HG03432 (cell line): ENCODE results near the gene PDE3B.
"Not testable (repeated sequence)": the region's sequence is repeated elsewhere in the genome, so short reads cannot be mapped to it uniquely, and the experiment has no call there.

Experiments
- ATAC-seq: cut with Tn5 transposase; IDR thresholded peaks from one replicate; pipeline ENCODE4 v1.9.1; 2021; ENCODE audit warnings: mild to moderate bottlenecking, moderate library complexity; ENCODE audit not compliant: unreplicated experiment

Gene PDE3B

GRCh38 chr11:14793546-14793945 is 149.9 kb downstream of the PDE3B start:
- no peak for ATAC-seq

- not testable (repeated sequence) for ATAC-seq
These were observed 152.4 kb downstream of the PDE3B start for GRCh38 chr11:14796028-14796427.

- ATAC-seq = no peak
These were observed 160.2 kb downstream of the PDE3B start for GRCh38 chr11:14803846-14804245.

- no peak for ATAC-seq
These were observed 165.9 kb downstream of the PDE3B start for GRCh38 chr11:14809466-14809865.

GRCh38 chr11:14812757-14813156 is 169.2 kb downstream of the PDE3B start:
- ATAC-seq = no peak

GRCh38 chr11:14813516-14813915 is 169.9 kb downstream of the PDE3B start:
- no peak for ATAC-seq

GRCh38 chr11:14818779-14819178 is 175.2 kb downstream of the PDE3B start:
- ATAC-seq = no peak

- ATAC-seq = no peak
These were observed 176.0 kb downstream of the PDE3B start for GRCh38 chr11:14819596-14819995.

GRCh38 chr11:14821031-14821430 is 177.4 kb downstream of the PDE3B start:
- ATAC-seq = no peak

GRCh38 chr11:14826600-14826999 is 183.0 kb downstream of the PDE3B start:
- no peak for ATAC-seq

GRCh38 chr11:14835496-14836492 is 192.2 kb downstream of the PDE3B start:
- no peak for ATAC-seq

- ATAC-seq = no peak
These were observed 198.4 kb downstream of the PDE3B start for GRCh38 chr11:14842002-14842401.

- ATAC-seq = no peak
These were observed 209.1 kb downstream of the PDE3B start for GRCh38 chr11:14852571-14853177.

GRCh38 chr11:14854057-14854456 is 210.5 kb downstream of the PDE3B start:
- no peak for ATAC-seq

GRCh38 chr11:14855890-14856289 is 212.3 kb downstream of the PDE3B start:
- no peak for ATAC-seq

- ATAC-seq = no peak
These were observed 214.0 kb downstream of the PDE3B start for GRCh38 chr11:14857621-14858020.

- ATAC-seq = no peak
These were observed 214.8 kb downstream of the PDE3B start for GRCh38 chr11:14858404-14858803.

GRCh38 chr11:14860511-14860910 is 216.9 kb downstream of the PDE3B start:
- ATAC-seq = no peak

- ATAC-seq = no peak
These were observed 218.1 kb downstream of the PDE3B start for GRCh38 chr11:14861680-14862079.

- ATAC-seq = not testable (repeated sequence)
These were observed 220.2 kb downstream of the PDE3B start for GRCh38 chr11:14863775-14864174.

- ATAC-seq = no peak
These were observed 228.4 kb downstream of the PDE3B start for GRCh38 chr11:14872032-14872431.

GRCh38 chr11:14873632-14874031 is 230.0 kb downstream of the PDE3B start:
- ATAC-seq = no peak
